Osteoblast (primary cell): ENCODE measurements around the gene MKLN1. TPM values are rescaled to one million over a fixed set of nuclear protein-coding genes. Genes with fewer than 3 reads are reported as not detected.

Experiments used
- DNase-seq: peaks from one replicate; pipeline ENCODE4 v3.0.0; 2011; ENCODE audit warnings: low spot score, mixed read lengths; ENCODE audit not compliant: insufficient read length; ENCODE audit errors: missing footprints
- H2AFZ ChIP-seq: 2 replicates; pipeline ENCODE4 v1.6.0; 2011; ENCODE audit warnings: mild to moderate bottlenecking, low read length
- H3K27ac ChIP-seq: 2 replicates; pipeline ENCODE4 v1.5.1; 2011; ENCODE audit warnings: mild to moderate bottlenecking, low read depth, low read length, moderate library complexity
- H3K27me3 ChIP-seq: 2 replicates; pipeline ENCODE4 v1.6.0; 2012; ENCODE audit warnings: mild to moderate bottlenecking, control low read depth, inconsistent platforms, low read length, moderate library complexity; ENCODE audit not compliant: insufficient read depth
- H3K36me3 ChIP-seq: 2 replicates; pipeline ENCODE4 v1.5.1; 2011; ENCODE audit warnings: mild to moderate bottlenecking, low read length, control low read depth, moderate library complexity; ENCODE audit not compliant: insufficient read depth
- H3K4me1 ChIP-seq: 2 replicates; pipeline ENCODE4 v1.5.1; 2011; ENCODE audit warnings: mild to moderate bottlenecking, low read length, control low read depth, moderate library complexity; ENCODE audit not compliant: insufficient read depth
- H3K4me2 ChIP-seq: 2 replicates; pipeline ENCODE4 v1.6.0; 2011; ENCODE audit warnings: mild to moderate bottlenecking, low read length; ENCODE audit not compliant: insufficient read depth
- H3K4me3 ChIP-seq: fragments of 200-600 bp; sonication (generic); 3 replicates; pipeline ENCODE4 v1.5.1; 2012; ENCODE audit warnings: mild to moderate bottlenecking, low read length, inconsistent platforms; ENCODE audit not compliant: insufficient read depth
- H3K79me2 ChIP-seq: 2 replicates; pipeline ENCODE4 v1.6.0; 2012; ENCODE audit warnings: mild to moderate bottlenecking, low read length, control low read depth, inconsistent platforms; ENCODE audit not compliant: insufficient read depth
- H3K9me3 ChIP-seq: 2 replicates; pipeline ENCODE4 v1.5.1; 2011; ENCODE audit warnings: low read depth, low read length, control low read depth
- H4K20me1 ChIP-seq: 2 replicates; pipeline ENCODE4 v1.6.0; 2012; ENCODE audit warnings: mild to moderate bottlenecking, low read length, control low read depth; ENCODE audit not compliant: insufficient read depth
- total RNA-seq: library from RNA; depleted of rRNA; stranded (reverse); fragments of >200 nt; gene quantifications from 2 replicates; pipeline ENCODE4 v1.2.3, GENCODE V29; 2012
- TF ChIP-seq, protein P1 (sequence below): IDR thresholded peaks from 2 replicates; pipeline ENCODE4 v1.5.1; 2011; ENCODE audit warnings: mild to moderate bottlenecking, low read depth, low read length, moderate library complexity; ENCODE audit errors: extremely low read depth

MKLN1 gene
- total RNA-seq, 1 donor, result 52.8 TPM

GRCh38 chr7:131443496-131443895 is 115.8 kb downstream of the MKLN1 start:
- Histone ChIP-seq H2AFZ (no peak overlapping the region), H3K36me3 (peaks cover 32% of the 10 kb centered on the region), H3K79me2 (peaks cover 3% of the 10 kb centered on the region), H3K27ac (no peak overlapping the region), H3K27me3 (no peaks in the 10 kb centered on the region), H3K4me1 (no peaks in the 10 kb centered on the region), H3K9me3 (no peaks in the 10 kb centered on the region), H3K4me3 (no peak overlapping the region), H4K20me1 (no peaks in the 10 kb centered on the region), H3K4me2 (no peak overlapping the region)
- TF ChIP-seq, protein P1, sequence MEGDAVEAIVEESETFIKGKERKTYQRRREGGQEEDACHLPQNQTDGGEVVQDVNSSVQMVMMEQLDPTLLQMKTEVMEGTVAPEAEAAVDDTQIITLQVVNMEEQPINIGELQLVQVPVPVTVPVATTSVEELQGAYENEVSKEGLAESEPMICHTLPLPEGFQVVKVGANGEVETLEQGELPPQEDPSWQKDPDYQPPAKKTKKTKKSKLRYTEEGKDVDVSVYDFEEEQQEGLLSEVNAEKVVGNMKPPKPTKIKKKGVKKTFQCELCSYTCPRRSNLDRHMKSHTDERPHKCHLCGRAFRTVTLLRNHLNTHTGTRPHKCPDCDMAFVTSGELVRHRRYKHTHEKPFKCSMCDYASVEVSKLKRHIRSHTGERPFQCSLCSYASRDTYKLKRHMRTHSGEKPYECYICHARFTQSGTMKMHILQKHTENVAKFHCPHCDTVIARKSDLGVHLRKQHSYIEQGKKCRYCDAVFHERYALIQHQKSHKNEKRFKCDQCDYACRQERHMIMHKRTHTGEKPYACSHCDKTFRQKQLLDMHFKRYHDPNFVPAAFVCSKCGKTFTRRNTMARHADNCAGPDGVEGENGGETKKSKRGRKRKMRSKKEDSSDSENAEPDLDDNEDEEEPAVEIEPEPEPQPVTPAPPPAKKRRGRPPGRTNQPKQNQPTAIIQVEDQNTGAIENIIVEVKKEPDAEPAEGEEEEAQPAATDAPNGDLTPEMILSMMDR, result no peak
- DNase-seq, result no peak

DNA sequence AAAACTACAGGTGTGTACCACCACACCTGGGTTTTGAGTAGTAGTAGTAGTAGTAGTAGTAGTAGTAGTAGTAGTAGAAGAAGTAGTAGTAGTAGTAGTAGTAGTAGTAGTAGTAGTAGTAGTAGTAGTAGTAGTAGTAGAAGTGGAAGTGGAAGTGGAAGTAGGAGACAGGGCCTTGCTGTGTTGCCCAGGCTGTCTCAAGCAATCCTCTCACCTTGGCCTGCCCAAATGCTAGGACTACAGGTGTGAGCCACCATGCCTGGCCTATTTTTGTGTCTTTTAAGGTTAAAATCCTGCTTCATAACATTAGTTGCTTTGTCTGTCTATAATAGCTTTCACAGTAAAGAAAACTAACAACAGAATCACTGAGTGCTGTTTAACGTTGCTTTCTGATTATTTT is 117.0 kb downstream of the MKLN1 start:
- peaks cover 22% of the 10 kb centered on the region for H3K36me3 ChIP-seq
- TF ChIP-seq, protein P1, result no peak
- H2AFZ ChIP-seq, result no peak overlapping the region
- no peak overlapping the region for H3K4me3 ChIP-seq
- peaks cover 3% of the 10 kb centered on the region for H3K79me2 ChIP-seq
- no peak overlapping the region for H3K4me2 ChIP-seq
- no peaks in the 10 kb centered on the region for H3K27me3 ChIP-seq
- no peak for DNase-seq
- H4K20me1 ChIP-seq, result no peaks in the 10 kb centered on the region
- H3K4me1 ChIP-seq, result no peaks in the 10 kb centered on the region
- H3K9me3 ChIP-seq, result no peaks in the 10 kb centered on the region
- no peak overlapping the region for H3K27ac ChIP-seq

DNA sequence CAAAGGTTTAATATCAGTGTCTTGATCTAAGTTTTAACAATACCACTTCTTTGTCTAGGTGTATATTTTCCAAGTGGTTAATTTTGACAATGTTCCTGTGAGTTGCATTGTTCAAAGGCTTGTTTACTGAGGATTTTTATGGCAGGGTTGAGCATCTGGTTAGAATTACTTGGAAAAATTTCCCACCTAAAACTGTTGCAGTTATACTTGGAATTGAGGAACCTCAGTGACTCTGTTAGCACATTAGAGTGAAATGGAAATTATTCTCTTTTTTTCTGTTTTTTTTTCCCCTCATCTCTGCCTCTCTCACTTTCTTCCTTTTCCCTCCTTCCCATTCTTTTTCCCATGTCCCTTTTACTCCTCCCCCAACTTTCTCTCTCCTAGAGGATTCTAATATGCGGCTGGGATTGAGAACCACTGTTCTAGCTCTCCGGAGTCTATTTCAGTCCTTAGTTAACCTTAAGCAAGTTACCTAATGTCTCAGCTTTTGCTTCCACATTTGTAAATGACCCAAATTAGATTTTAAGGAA is 121.8 kb downstream of the MKLN1 start:
- no peaks in the 10 kb centered on the region for H3K9me3 ChIP-seq
- no peak overlapping the region for H2AFZ ChIP-seq
- DNase-seq, result no peak
- no peaks in the 10 kb centered on the region for H3K79me2 ChIP-seq
- no peaks in the 10 kb centered on the region for H3K27me3 ChIP-seq
- no peaks in the 10 kb centered on the region for H4K20me1 ChIP-seq
- TF ChIP-seq, protein P1, result no peak
- H3K4me2 ChIP-seq, result no peak overlapping the region
- peaks cover 3% of the 10 kb centered on the region for H3K36me3 ChIP-seq
- no peak overlapping the region for H3K27ac ChIP-seq
- H3K4me1 ChIP-seq, result no peaks in the 10 kb centered on the region
- H3K4me3 ChIP-seq, result no peak overlapping the region

- DNase-seq, result no peak
- no peak overlapping the region for H2AFZ ChIP-seq
- peaks cover 9% of the 10 kb centered on the region for H3K36me3 ChIP-seq
- no peaks in the 10 kb centered on the region for H3K9me3 ChIP-seq
- no peaks in the 10 kb centered on the region for H3K4me1 ChIP-seq
- no peak overlapping the region for H3K4me2 ChIP-seq
- TF ChIP-seq, protein P1, result no peak
- no peaks in the 10 kb centered on the region for H3K79me2 ChIP-seq
- H3K27me3 ChIP-seq, result no peaks in the 10 kb centered on the region
- no peak overlapping the region for H3K27ac ChIP-seq
- H4K20me1 ChIP-seq, result no peaks in the 10 kb centered on the region
- no peak overlapping the region for H3K4me3 ChIP-seq
Measured at GRCh38 chr7:131454498-131454897, 126.8 kb downstream of the MKLN1 start.
